NCI-H128 (cell line): ENCODE results near the gene GOT1.

Experiments
- DNase-seq: peaks from one replicate; lab custom pipeline; 2025; ENCODE audit not compliant: unreplicated experiment; lab: John Stamatoyannopoulos, UW

The GOT1 gene

DNA sequence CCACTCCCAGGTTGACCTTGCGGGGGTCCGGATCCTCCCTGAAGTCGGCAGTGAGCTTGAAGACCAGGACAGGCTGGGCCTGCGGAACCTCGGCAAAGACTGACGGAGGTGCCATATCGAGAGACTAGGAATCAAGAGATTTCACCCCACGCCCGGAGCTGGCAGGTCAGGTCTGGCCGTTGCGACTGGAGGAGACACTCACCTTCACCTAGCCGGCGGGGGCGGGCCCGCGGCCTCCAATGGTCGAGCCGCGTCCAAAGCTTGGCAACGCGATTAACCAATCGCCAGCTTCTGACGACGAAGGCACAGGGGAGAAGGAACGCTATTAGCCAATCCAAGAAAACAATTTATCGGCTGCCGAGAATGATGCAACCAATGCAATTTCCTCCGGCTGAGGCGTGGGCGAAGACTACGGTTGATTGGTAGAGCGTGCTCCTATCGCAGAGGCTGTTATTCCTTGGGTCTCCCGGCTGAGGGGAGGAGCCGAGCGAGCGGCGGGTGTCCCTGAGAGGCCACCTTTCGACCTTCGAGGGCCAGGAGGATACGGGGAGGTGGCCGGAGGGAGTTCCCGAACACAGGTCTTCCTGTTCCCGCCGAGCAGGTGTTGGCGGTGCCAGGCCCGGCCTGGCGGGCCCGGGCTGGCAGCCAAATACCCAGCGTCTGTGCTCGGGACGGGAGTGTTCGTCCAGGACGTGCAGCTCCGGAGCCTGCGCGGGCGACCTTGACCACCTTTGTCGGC is at the start of gene GOT1:
Gene GOT1, minus strand, starts transcription at position 174 of the 739 bp plus-strand sequence. Its CDS starts 59 bp downstream, at position 115.
- peak; percentile 91 for DNase-seq

DNA sequence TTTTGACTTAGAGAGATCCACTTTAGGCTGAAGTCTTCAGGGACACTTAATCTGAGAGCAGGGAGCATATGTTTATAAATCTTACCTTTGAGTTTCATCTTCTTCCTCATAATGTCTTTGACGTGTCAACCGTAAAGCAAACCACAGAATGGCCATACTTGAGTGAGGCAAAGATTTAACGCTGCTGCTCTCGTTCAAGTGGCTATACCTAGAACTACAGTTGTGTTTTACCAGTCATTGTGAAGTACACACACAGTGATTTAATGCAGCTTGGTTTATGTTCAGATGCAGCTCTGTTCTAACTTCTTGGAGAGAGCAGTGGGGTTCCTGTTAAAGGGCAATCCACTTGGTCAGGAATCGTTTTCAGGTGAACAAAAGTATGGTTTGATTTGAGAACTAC is 39.9 kb upstream of the GOT1 start:
- no peak for DNase-seq

DNA sequence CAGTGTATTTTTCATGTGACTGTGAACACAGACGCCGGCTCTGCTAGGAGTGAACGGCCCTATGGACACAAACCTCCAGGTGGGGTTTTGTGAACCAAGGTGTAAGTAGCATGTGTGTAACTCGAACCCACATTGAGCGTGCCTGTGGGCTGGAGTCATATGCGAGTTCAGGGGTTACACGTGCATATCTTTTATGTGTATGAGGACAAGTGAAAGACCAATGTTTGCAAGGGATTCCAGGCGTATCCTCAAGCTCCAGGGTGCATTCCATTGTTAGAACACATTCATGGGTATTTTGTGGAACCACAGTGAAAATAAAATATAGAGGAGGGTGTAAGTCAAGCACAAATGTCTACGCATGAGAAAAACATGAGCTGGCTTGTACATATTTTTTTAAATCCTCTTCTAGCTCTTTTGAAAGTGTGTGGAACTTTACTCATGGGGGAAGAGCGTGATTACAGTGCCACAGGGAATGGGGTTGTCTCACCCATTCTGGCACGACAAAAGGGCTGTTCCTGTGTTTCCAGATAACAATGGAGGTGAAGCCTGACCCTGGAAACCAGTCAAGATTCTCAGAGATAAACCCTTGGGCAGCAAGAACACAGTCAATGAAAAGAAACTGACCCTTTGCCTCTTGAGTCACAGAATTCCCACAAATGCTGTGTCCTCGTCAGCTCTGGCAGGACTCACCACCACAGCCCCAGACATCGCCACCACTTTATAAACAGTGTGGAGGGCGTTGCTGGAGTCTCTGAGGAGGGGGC is 37.0 kb upstream of the GOT1 start:
- DNase-seq, result no peak

DNA sequence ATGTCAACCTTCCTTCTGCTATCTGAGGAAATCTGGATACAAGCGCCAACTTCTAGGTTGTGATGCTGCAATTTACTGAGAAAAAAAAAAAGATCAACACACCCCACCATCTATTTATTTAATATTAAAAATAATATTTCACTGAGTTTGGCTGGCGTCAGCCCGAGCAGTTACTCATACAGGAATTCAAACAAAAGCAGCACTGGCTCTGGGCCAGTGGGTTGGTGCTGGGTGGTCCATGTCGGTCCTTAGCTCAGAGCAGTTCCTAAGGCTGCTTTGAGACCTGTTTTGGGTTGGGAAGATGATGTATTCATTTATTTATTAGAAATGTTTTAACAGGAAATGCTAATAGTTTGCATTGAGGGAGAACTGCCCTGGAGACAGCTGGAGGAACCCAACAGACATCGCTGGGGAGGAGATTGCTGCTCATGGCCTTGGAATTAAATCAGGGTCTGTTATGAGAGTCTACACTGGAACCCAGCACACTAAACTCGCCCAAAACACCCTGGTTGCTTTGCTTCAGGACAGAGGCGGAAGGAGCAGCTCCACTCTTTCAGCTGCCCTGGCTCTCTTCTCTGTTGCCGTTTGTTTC is 36.3 kb upstream of the GOT1 start:
- no peak for DNase-seq

DNA sequence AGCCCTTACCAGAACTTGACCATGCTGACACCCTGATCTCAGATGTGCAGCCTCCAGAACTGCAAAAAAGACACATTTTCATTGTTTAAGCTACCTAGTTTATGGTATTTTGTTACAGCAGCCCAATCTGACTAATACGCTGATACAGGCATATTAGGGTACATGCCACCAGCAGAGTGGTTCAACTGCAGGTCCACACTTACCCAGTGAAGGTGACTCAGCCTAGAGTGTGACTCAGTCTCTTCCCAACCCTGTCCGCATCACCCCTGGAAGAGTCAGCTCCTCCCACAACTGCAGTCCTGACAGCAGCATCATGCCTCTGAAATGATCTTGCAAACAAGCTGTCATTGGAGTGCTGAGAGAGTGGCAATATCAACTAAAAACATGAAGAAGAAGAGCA is 30.8 kb upstream of the GOT1 start:
- no peak for DNase-seq

DNA sequence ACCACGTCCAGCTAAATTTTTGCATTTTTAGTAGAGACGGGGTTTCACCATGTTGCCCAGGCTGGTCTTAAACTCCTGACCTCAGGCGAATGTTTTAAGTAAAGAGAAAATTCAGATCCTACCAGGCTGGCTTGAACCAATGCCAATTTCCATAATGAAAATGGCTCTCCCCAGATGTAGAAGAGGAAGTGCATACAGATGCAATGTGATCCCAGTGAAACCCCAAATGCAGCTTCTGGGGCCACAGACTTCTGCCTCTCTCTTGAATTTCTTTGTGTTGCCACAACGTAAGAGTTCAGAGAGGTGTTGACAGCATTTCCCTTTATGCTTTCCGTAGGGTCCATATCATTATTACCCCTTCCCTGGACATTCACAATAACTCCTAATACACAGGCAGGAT is 29.6 kb upstream of the GOT1 start:
- DNase-seq, result no peak

DNA sequence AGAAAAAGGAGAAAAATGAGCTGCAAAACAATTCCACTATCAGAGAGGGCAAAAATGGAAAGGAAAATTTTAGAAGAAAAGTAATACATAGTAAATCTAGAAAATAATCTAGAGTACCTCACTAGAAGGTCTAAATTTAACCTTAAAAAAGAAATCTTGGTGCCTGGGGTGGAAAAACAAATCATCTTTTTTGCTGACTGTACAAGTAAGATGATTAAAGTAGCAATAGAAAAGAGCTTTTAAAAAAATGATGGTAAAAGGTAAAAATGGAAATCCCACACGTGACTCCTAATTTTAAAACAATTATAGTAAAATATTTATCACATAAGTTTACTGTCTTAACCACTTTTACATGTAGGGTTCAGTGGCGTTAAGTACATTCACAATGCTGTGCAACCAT is 28.8 kb upstream of the GOT1 start:
- no peak for DNase-seq

DNA sequence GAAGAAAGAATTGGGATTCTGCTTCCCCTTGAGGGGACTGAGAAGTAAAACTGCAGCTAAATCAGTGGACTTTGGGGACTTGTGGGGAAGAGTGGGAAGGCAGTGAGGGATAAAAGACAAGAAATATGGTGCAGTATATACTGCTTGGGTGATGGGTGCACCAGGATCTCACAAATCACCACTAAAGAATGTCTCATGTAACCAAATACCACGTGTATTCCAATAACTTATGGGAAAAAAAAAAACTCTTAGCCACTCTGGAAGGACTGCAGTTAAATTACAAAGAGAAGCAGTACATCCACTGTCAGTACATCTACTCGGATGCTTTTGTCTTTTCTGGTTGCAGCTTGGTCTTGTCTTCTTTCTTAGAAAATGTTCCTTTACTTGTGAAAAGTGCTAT is 27.4 kb upstream of the GOT1 start:
- DNase-seq, result no peak

DNA sequence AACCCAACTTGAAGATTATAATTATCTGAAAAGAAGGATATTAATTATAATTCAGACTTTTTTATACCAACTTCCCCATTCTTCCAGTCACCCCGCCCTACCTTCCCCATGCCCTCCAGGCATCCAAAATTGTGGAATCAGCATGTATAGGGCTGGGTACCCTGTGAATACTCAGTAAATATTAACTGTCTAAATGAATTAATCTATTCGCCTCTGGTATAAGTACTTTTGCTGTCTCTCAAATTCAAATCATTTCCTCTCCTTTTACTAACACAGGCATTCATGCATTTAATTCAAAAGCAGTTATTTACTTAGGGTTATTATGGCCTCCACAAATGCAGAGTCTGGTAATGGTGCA is 26.5 kb upstream of the GOT1 start:
- no peak for DNase-seq

DNA sequence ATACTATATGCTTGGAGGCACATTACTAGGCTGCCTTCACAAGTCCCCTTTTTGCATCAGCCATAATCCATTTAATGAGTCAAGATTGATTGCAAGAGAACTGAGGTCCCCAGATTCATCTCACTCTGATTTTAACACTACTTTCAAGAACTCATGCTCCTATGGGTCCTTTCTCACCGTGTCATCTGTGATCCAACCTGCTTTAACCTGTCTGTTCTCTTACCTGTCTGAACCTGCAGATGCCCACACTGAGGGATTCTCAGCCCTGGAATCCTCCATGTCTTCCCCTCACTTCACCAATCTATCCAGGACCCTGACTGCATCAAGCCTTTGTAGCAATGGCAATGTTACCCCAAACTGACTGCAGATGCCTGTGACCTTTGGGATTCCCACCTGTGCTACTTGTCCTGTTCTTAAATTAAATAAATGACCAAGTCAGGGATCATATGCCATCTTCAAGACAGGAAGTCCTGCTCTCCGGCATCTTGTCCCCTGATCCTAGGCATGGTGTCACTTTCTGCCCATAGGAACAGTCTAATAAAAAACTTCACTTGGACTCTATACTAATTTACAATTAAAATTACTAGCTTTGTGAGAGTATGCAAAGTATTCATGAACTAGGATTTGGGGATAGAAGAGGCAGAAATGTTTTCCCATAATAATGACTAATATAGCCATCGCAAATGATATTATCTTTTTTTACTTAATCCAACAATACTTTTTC is 25.9 kb upstream of the GOT1 start:
- DNase-seq, result no peak

DNA sequence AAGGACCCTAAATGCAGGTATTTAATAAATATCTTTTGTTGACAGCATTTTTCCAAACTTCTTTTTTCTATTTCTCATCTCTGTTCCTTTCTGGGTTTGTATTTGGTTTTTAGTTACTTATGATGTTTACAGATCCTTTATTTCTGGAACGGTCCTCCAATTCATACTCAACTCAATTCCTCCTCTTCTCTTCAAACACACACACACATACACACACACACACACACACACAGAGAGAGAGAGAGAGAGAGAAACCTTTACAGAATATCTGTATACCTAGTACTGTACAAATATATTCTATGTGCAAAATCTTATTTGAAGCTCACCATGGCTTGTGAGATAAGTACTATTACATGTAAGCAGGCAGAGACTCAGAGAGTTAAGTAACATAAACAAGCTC is 21.6 kb upstream of the GOT1 start:
- DNase-seq, result no peak

DNA sequence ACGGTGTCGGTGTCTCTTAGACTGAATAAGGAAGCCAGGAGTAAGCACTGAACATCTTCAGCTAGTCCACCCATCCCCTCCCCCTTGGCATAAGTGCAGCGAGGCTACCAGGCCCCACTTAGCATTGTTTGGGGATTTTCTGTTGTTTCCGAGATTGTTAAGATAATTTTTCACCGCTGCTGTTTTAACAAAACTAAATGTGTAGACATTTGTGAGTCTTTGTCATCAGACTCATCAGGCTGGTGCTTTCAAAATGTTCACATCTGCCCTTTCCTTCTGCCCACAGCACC is 21.0 kb upstream of the GOT1 start:
- DNase-seq, result no peak

DNA sequence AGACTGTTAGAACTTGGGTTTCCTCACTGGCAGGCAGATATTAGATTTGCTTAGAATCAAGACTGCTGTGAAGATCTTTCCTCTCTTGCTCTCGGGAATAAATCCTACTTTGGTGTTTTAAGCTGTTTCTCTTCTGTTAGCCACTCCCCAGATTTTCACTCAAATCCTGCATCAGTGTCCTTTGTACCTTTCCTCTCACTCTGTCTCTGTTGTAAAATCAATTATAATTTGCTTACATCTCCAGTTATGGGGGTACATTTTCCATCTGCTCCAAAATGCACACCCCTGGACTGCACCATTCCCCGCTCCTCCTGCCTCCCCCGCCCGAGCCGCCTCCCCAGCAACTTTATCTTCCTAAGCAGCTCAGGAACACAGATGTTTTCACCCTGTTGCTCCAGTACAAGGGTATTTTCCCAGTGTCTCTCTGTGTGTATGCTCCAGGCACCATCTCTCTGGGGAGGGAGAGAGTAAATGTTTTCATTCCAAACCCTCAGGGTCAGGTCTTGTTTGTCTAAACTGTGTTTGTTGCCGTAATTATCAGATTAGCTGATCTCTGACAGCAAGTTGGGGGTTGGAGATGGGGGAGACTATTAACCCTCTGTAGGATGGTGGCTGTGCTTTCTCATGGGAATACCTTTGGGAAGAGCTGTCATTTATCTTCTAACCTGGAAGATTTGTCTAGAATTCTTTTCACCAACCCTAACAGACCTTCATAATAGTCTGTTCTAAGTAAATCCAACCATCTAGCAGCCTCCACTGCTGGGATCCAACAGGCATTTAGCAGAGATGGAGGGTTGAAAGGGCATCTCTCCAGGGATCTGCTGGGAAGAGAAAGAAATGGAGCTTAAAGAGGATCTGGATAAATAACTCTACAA is 20.4 kb upstream of the GOT1 start:
- no peak for DNase-seq

DNA sequence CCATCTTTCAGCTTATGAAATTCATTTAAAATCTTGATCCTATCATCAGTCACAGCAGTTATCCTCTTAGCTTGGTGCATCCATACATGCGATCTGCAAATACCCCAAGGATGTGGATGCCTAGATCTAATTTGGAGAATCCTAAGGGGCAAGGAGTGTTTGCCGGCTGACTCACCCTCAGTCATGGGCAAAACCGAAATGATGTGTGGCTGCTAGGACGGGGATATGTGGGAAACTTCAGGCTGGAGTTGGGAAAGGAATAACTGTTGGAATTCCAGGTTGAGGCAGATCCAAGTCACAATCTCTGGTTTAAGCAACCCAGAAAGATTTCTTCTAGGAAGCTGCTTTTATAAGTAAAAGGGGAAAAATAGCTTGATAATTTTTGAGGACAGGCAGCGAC is 19.7 kb upstream of the GOT1 start:
- DNase-seq, result no peak

DNA sequence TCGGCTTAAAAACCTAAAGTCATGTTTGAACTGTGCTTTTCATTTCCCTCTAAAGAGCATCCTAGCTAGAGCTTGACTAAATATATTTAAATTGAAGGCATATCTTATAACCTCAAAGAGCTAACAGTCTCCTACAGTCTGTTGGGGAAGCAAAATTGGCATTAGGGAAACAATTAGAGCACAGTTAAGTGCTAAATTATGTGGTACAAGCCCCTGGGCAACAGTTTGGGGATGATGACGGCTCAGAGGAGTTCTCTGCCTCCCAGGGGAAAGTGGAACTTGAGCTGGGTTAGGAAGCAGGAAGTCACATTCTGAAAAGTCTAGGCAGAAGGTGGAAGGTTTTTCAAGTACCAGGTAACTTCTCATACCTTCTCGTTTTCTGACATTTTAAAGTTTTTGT is 18.6 kb upstream of the GOT1 start:
- DNase-seq, result no peak

DNA sequence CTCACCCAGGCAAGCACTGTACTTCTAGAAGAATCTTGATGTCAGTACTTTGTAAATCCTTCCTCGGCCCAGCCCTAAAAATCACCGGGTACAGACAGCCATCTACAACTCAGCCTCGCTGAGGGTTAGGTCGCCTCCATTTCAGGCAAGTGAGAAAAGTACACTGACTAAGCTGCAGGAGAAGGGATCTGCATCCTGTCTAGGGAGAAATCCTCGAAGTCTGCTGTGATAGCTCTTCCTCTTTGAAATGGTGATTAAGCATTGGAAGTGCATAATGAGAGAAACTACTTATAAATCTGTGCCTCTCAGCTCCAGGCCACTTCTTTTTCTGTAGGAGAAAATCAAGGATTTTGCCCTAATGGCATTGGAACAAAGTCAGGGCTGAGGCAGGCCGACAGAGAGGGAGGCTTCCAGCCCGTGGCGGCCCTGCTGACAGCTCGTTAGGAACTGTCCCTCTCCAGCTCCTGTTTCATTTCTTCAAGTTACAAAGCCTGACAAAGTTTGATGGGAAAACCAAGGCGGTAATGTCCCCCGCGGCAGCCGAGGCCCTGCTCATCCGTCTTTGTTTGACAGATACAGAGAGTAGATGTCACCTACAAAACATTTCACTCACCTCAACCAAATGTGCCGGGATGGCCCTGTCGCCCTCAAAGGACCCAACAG is 14.1 kb upstream of the GOT1 start:
- no peak for DNase-seq

DNA sequence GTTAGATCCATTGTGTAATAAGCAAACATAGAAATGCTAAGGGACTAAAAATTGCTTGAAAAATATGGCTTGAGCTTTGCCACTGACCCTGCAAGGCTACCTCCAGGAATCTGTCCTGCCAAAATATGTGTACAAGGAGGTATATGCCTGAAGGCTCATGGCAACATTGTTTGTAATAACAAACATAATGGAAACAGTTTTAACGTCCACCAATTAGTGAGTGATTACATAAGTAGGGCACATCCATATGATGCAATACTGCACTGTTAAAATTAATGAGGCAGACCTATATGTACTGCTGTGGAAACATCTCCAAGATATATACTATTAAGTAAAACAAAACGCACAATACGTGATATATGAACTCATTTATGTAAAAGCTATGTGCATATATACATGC is 13.1 kb upstream of the GOT1 start:
- DNase-seq, result no peak

DNA sequence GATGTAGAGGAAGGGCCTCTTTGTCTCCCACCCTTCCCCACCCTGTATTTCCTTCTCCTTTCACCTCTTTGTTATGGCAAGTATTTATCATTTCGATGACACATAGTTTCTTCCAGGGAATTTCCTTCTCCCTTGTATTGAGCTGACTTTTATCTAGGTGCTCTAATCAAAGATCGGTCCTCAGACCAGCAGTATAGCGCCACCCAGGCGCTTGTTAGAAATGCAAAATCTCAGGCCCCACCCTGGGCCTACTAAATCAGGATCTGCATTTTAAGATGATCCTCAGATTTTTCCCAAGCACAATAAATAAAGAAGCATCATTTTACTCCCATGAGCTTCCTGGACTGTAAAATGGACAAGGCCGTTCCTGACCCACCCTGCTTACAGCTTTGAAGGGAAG is 12.0 kb upstream of the GOT1 start:
- no peak for DNase-seq

DNA sequence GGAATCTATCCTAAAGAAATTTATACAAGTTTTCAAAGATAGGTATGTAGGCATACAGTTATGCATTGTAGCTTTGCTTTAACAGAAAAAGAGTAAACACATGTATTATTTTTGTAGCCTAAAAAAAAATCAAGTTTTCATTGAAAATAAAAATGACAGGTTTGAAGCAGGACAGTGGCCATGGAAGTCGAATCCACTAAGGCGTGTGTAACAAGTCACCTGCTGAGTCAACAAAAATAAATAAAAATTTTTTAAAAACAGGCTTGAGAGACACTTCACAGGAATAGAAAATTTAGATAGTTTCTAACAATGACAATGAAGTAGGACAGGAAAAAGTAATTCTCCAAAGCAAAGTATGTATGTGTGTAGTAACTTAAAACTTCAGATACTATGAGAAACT is 8.5 kb upstream of the GOT1 start:
- DNase-seq, result no peak

DNA sequence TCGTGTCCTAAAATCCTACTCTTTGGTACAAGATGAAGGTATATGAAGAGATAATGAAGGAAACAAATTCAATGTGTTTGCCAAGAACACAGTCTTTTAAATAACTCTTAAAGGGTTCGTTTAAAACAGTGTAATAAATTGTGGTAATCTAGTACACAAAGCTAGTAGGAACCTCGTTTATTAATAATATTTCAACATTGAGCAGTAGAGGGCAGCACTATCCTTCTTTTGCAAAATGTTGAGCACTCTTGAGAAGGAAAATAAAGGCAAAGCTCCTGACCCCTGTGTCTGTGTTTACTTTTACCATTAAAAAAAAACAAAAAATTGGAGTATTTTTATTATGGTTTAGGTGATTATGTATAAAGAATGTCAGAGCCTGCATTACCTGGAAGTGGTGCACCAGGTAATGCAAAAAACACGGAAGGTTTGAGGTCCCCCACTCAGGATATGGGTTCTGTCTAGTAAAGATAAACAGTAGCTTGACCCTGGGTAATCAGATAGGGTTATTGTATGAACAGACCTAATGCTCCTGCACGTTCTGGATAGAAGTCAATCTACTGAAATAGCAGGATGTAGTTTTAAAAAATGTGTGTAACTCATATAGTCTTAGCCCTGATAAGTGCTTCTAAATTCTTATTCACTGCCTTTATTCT is 5.7 kb upstream of the GOT1 start:
- DNase-seq, result peak; percentile 36
